ENCODE results near the gene ZEB1. TPM values are rescaled to one million over a fixed set of nuclear protein-coding genes. Genes with fewer than 3 reads are reported as not detected.

ZEB1 gene
- total and polyA plus RNA-seq, 2 of the 4 experiments (the other 2 are of a cell fraction) = 23.7 to 108 TPM

- Histone ChIP-seq H2BK15ac (ENCODE audit: low read depth, low read length) (no peak overlapping the region), H3K9ac (ENCODE audit: low read depth, low read length) (no peak overlapping the region), H2BK5ac (ENCODE audit: low read depth, low read length, poor library complexity, severe bottlenecking) (peak overlapping the region; percentile 31), H2BK120ac (ENCODE audit: low read depth, low read length) (no peak overlapping the region), H3K9me3 (ENCODE audit: control insufficient read depth, insufficient read depth, low read length) (no peaks in the 10 kb centered on the region), H3K56ac (ENCODE audit: extremely low read depth, insufficient read depth, low read length) (no peak overlapping the region), H3K4ac (ENCODE audit: low read depth, low read length) (no peak overlapping the region), H4K91ac (ENCODE audit: insufficient read depth, low read depth, low read length) (no peak overlapping the region), H3K14ac (replicated peaks; ENCODE audit: low read depth, low read length) (no peak overlapping the region), H3K79me1 (ENCODE audit: low read depth in 1 of 2, low read length in 2 of 2) (peaks cover 5 to 34% of the 10 kb centered on the region in 2 experiments; a peak in 3 of 4 replicates), H2AFZ (replicated peaks; ENCODE audit: low read length, poor library complexity) (no peak overlapping the region), H3K4me3 (ENCODE audit: insufficient read depth, low read depth, low read length) (no peak overlapping the region), H3K23ac (ENCODE audit: low read depth, low read length) (no peak overlapping the region), H3K18ac (ENCODE audit: low read depth, low read length) (no peak overlapping the region), H4K5ac (ENCODE audit: low read depth, low read length) (no peak overlapping the region), H3K27me3 (ENCODE audit: control insufficient read depth, insufficient read depth, low read length) (no peaks in the 10 kb centered on the region), H2AK5ac (ENCODE audit: low read depth, low read length) (no peak overlapping the region), H4K20me1 (ENCODE audit: insufficient read depth, low read length) (peaks cover 17% of the 10 kb centered on the region; the same call in 1 of the 2 replicates), H3K4me2 (ENCODE audit: low read depth, low read length) (0 out of 2 replicates have a peak overlapping the region, but pooled peaks have one; percentile 13), H3K9me1 (ENCODE audit: insufficient read depth, low read length) (0 out of 2 replicates have a peak, but pooled peaks cover 2% of the 10 kb centered on the region), H3K36me3 (ENCODE audit: control insufficient read depth, insufficient read depth, low read length) (peaks cover 5% of the 10 kb centered on the region), H2AK9ac (replicated peaks; ENCODE audit: low read depth, low read length, poor library complexity) (no peak overlapping the region), H3K4me1 (ENCODE audit: control insufficient read depth, insufficient read depth, low read length) (peaks cover 2% of the 10 kb centered on the region; the same call in 1 of the 2 replicates), H2BK20ac (ENCODE audit: low read depth, low read length) (no peak overlapping the region), H3K27ac (ENCODE audit: insufficient read depth, low read length) (no peak overlapping the region), H4K8ac (ENCODE audit: low read depth in 2 of 2, low read length in 2 of 2) (no peak overlapping the region)
- intact Hi-C loops (cut with micrococcal nuclease) = loop anchor here (10.0 kb wide), 1 partner anchor 700 kb away; no protein-coding TSS in a partner anchor
- dilution Hi-C loops (cut with HindIII; ENCODE audit: low sequenced_read_pairs, unreplicated experiment) = no loop called here
- no CpG with 5 or more reads among the region's 4 CpGs for WGBS, 2 experiments (ENCODE audit: extremely low coverage in 2 of 2, insufficient read length in 1 of 2)
- in situ Hi-C loops (cut with MboI; ENCODE audit: low sequenced_read_pairs) = loop anchor here (10.0 kb wide), 1 partner anchor 160 kb away; no protein-coding TSS in a partner anchor
- ChIA-PET POLR2A (ENCODE audit: unreplicated experiment) (no interaction called here), CTCF (no interaction called here)
- peak; percentile 71 for ATAC-seq (ENCODE audit: low read depth)
- peak; percentile 52 for DNase-seq
- peak; percentile 92 for TF ChIP-seq CEBPB (IDR thresholded peaks at IDR 0.05; ENCODE audit: low read depth, low read length)
- no peak for TF ChIP-seq RAD21 (IDR thresholded peaks at IDR 0.05; ENCODE audit: low read length)
- TF ChIP-seq BHLHE40 (IDR thresholded peaks at IDR 0.05; ENCODE audit: low read depth, low read length) = no peak
- no TSS peak for BruUV-seq (replicated peaks)
Observed at GRCh38 chr10:31484431-31485135, 165.6 kb downstream of the ZEB1 start.
